DND-41 (cell line): Measurements from ENCODE around the gene C1QTNF3.

Experiments used
- ATAC-seq: fragments of 200-7000 bp; cut with Tn5 transposase; 3 replicates; pipeline ENCODE4 v1.9.1; 2021; ENCODE audit warnings: low read depth; ENCODE audit not compliant: insufficient read depth
- DNase-seq: peaks from one replicate; pipeline ENCODE4 v3.0.0-alpha.2; 2020
- H2AFZ ChIP-seq: 2 replicates; pipeline ENCODE4 v1.6.0; 2012; ENCODE audit warnings: low read depth, low read length
- H3K27ac ChIP-seq: 2 replicates; pipeline ENCODE4 v1.5.1; 2012; ENCODE audit warnings: low read length, inconsistent platforms
- H3K27me3 ChIP-seq: fragments of 200-600 bp; sonication (generic); 2 replicates; pipeline ENCODE4 v1.6.0; 2012; ENCODE audit warnings: low read length, mild to moderate bottlenecking, inconsistent platforms; ENCODE audit not compliant: insufficient read depth, poor library complexity
- H3K36me3 ChIP-seq: 2 replicates; pipeline ENCODE4 v1.5.1; 2012; ENCODE audit warnings: low read length, inconsistent platforms; ENCODE audit not compliant: insufficient read depth
- H3K4me1 ChIP-seq: 2 replicates; pipeline ENCODE4 v1.5.1; 2012; ENCODE audit warnings: mild to moderate bottlenecking, low read length; ENCODE audit not compliant: insufficient read depth
- H3K4me2 ChIP-seq: 2 replicates; pipeline ENCODE4 v1.6.0; 2012; ENCODE audit warnings: mild to moderate bottlenecking, moderate library complexity, low read length, inconsistent platforms; ENCODE audit not compliant: insufficient read depth
- H3K4me3 ChIP-seq, 2 experiments: fragments of 200-600 bp in 1 of 2; shearing (Covaris generic) in 1 of 2; 2 replicates each; pipeline ENCODE4 v1.5.1; 2012 to 2016; ENCODE audit warnings: inconsistent platforms in 2 of 2, low read length in 2 of 2, mild to moderate bottlenecking in 2 of 2, low read depth in 1 of 2, moderate library complexity in 1 of 2
- H3K79me2 ChIP-seq: 2 replicates; pipeline ENCODE4 v1.6.0; 2012; ENCODE audit warnings: low read length, inconsistent platforms; ENCODE audit not compliant: insufficient read depth
- H3K9ac ChIP-seq: 2 replicates; pipeline ENCODE4 v1.6.0; 2012; ENCODE audit warnings: low read depth, mild to moderate bottlenecking, inconsistent platforms, low read length, moderate library complexity
- H3K9me3 ChIP-seq: 2 replicates; pipeline ENCODE4 v1.5.1; 2012; ENCODE audit warnings: low read length, moderate library complexity, mild to moderate bottlenecking, inconsistent platforms; ENCODE audit not compliant: insufficient read depth, severe bottlenecking
- H4K20me1 ChIP-seq: 2 replicates; pipeline ENCODE4 v1.6.0; 2012; ENCODE audit warnings: low read length; ENCODE audit not compliant: insufficient read depth
- CTCF ChIP-seq: IDR thresholded peaks from 2 replicates; pipeline ENCODE4 v1.5.1; 2012; ENCODE audit warnings: borderline replicate concordance, low read length, moderate library complexity, mild to moderate bottlenecking; ENCODE audit not compliant: poor library complexity, severe bottlenecking; ENCODE audit errors: extremely low read depth
- EZH2 ChIP-seq: IDR thresholded peaks from 3 replicates; pipeline ENCODE4 v1.6.1; 2012; ENCODE audit warnings: borderline replicate concordance, low read depth, mild to moderate bottlenecking, moderate library complexity, low read length, inconsistent platforms; ENCODE audit not compliant: severe bottlenecking

Gene C1QTNF3

DNA sequence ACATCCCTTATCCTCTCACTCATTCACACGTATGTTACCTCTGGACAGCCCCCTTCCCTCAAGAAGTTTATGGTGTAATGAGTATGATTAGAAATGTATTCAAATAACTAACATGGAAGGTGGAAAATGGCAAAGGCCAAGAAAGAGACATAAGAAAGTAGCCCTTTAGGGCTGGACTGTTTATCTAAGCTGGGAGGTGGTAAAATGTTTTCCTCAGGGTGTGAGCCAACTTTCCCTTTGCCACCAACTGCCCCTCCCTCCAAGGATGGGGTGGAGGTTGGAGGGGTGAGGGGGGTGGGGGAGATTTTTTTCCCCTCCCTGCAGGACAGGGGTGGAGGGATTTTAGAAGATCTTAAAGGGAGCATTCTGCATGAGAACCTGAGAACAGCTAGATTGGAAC lies 66.7 kb downstream of the C1QTNF3 start:
- H3K9me3 ChIP-seq = no peaks in the 10 kb centered on the region
- no peak overlapping the region for H3K9ac ChIP-seq
- TF ChIP-seq CTCF (no peak), EZH2 (no peak)
- no peak overlapping the region for H3K4me2 ChIP-seq
- H3K27ac ChIP-seq = no peak overlapping the region
- H3K4me1 ChIP-seq = no peaks in the 10 kb centered on the region
- H3K4me3 ChIP-seq = no peak overlapping the region
- DNase-seq (no peak), ATAC-seq (no peak)
- H3K27me3 ChIP-seq = no peaks in the 10 kb centered on the region
- no peaks in the 10 kb centered on the region for H4K20me1 ChIP-seq
- no peaks in the 10 kb centered on the region for H3K79me2 ChIP-seq
- H2AFZ ChIP-seq = no peak overlapping the region
- no peaks in the 10 kb centered on the region for H3K36me3 ChIP-seq

DNA sequence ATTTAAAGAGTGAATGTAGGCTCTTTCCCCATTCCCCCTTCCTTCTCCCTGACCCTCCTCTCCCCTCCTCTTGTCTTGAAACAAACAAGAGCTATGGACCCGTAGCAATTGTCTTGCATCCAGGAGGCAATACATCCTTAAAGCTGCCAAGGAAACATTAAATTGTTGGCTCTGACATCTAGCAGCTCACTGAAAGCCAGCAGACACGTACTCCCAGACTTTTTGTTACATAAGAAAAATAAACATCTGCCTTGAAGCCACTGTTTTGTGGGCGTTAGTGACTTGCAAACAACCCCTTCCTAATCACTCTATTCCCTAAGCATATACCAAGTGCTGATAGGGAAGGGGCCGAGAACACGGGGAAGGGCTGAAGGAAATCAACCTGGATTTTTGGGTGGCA lies 67.2 kb downstream of the C1QTNF3 start:
- TF ChIP-seq CTCF (no peak), EZH2 (no peak)
- no peak for ATAC-seq
- no peaks in the 10 kb centered on the region for H3K4me1 ChIP-seq
- H3K27me3 ChIP-seq = no peaks in the 10 kb centered on the region
- no peak overlapping the region for H3K27ac ChIP-seq
- H3K4me2 ChIP-seq = no peak overlapping the region
- H2AFZ ChIP-seq = no peak overlapping the region
- no peaks in the 10 kb centered on the region for H4K20me1 ChIP-seq
- H3K4me3 ChIP-seq = no peak overlapping the region
- H3K9ac ChIP-seq = no peak overlapping the region
- H3K79me2 ChIP-seq = no peaks in the 10 kb centered on the region
- no peak for DNase-seq
- H3K36me3 ChIP-seq = no peaks in the 10 kb centered on the region
- no peaks in the 10 kb centered on the region for H3K9me3 ChIP-seq

DNA sequence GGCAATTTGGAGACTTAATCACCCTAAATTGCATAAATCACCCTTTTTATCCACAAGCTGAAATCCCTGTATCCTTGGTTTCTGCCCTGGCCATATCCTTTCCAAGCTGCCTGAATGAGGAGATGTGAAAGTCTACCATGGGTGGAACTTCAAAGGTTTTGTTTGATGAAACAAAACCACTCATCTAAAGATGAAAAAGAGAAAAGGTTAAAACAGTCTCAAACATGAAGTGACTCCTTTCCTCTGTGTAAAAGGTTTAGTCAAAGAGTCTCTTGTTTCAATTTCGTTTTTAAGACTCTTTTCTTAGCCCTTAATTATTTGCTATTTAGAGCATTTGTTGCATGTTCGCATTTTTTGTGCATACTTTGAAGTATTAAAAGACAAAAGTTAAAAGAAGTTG lies 69.7 kb downstream of the C1QTNF3 start:
- no peaks in the 10 kb centered on the region for H3K4me1 ChIP-seq
- no peak overlapping the region for H2AFZ ChIP-seq
- H3K9me3 ChIP-seq = no peaks in the 10 kb centered on the region
- H4K20me1 ChIP-seq = no peaks in the 10 kb centered on the region
- no peaks in the 10 kb centered on the region for H3K36me3 ChIP-seq
- H3K27ac ChIP-seq = no peak overlapping the region
- no peaks in the 10 kb centered on the region for H3K79me2 ChIP-seq
- H3K4me2 ChIP-seq = no peak overlapping the region
- H3K9ac ChIP-seq = no peak overlapping the region
- no peak overlapping the region for H3K4me3 ChIP-seq
- DNase-seq (no peak), ATAC-seq (peak; percentile 42; the same call in 1 of the 3 replicates)
- no peak for TF ChIP-seq EZH2
- no peak for TF ChIP-seq CTCF
- H3K27me3 ChIP-seq = no peaks in the 10 kb centered on the region
